GM12865 (cell line): ENCODE measurements around the gene KCNIP4.

Experiments used
- DNase-seq: peaks from one replicate; pipeline ENCODE4 v3.0.0; 2010; ENCODE audit warnings: low read depth
- H3K4me3 ChIP-seq: 2 replicates; pipeline ENCODE4 v1.5.1; 2011; ENCODE audit warnings: mild to moderate bottlenecking, low read depth, low read length, control low read depth
- TF ChIP-seq, protein P1 (sequence below): IDR thresholded peaks from 2 replicates; pipeline ENCODE4 v1.5.1; 2011; ENCODE audit warnings: low read length, control low read depth, low read depth, inconsistent platforms; ENCODE audit not compliant: insufficient read depth; ENCODE audit errors: missing control alignments

Gene KCNIP4

DNA sequence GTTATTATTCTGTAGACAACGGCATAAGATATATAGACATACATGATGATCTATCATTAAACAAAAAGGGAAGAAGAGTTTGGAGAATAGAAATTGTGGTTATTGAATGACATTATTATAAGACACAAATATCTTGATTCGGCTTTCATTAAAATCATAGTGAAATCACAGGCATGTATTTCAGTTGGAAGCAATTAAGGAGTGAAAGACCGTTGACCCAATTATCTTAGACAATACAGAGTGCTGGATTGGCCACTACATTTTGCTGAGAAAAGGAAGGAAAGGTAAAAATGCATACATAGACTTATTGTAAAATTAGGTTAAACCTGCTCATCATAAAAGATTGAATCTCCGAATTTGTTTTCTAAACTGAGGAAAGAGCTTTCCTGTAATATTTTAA, 209.8 kb downstream of the KCNIP4 start:
- DNase-seq, result no peak
- TF ChIP-seq, protein P1, sequence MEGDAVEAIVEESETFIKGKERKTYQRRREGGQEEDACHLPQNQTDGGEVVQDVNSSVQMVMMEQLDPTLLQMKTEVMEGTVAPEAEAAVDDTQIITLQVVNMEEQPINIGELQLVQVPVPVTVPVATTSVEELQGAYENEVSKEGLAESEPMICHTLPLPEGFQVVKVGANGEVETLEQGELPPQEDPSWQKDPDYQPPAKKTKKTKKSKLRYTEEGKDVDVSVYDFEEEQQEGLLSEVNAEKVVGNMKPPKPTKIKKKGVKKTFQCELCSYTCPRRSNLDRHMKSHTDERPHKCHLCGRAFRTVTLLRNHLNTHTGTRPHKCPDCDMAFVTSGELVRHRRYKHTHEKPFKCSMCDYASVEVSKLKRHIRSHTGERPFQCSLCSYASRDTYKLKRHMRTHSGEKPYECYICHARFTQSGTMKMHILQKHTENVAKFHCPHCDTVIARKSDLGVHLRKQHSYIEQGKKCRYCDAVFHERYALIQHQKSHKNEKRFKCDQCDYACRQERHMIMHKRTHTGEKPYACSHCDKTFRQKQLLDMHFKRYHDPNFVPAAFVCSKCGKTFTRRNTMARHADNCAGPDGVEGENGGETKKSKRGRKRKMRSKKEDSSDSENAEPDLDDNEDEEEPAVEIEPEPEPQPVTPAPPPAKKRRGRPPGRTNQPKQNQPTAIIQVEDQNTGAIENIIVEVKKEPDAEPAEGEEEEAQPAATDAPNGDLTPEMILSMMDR, result no peak
- no peak overlapping the region for H3K4me3 ChIP-seq

- no peak for DNase-seq
- TF ChIP-seq, protein P1, result no peak
- H3K4me3 ChIP-seq, result no peak overlapping the region
These were observed 212.7 kb downstream of the KCNIP4 start for GRCh38 chr4:21735866-21736265.

- TF ChIP-seq, protein P1, result no peak
- DNase-seq, result no peak
- H3K4me3 ChIP-seq, result no peak overlapping the region
These were observed 214.5 kb downstream of the KCNIP4 start for GRCh38 chr4:21733894-21734630.

DNA sequence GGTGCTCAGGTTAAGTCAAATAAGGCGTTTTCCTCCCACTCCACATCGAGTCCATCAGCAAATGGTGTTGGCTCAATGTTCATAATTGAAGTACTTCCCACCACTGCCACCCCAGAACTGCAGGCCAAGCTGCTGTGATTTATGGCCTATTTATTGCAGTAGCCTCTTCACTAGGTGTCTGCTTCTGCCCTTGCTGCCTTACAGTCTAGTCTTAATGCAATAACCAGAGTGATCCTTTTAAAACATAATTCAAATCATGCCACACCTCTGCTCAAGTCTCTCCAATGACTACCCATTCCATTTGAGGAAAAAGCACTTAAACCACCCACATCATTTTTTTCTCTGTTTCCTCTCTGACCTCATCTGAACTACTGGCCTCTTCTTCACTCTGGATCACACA, 220.3 kb downstream of the KCNIP4 start:
- DNase-seq, result no peak
- H3K4me3 ChIP-seq, result no peak overlapping the region
- TF ChIP-seq, protein P1, result no peak

- TF ChIP-seq, protein P1, result no peak
- H3K4me3 ChIP-seq, result no peak overlapping the region
- no peak for DNase-seq
These were observed 222.2 kb downstream of the KCNIP4 start for GRCh38 chr4:21726255-21726815.

DNA sequence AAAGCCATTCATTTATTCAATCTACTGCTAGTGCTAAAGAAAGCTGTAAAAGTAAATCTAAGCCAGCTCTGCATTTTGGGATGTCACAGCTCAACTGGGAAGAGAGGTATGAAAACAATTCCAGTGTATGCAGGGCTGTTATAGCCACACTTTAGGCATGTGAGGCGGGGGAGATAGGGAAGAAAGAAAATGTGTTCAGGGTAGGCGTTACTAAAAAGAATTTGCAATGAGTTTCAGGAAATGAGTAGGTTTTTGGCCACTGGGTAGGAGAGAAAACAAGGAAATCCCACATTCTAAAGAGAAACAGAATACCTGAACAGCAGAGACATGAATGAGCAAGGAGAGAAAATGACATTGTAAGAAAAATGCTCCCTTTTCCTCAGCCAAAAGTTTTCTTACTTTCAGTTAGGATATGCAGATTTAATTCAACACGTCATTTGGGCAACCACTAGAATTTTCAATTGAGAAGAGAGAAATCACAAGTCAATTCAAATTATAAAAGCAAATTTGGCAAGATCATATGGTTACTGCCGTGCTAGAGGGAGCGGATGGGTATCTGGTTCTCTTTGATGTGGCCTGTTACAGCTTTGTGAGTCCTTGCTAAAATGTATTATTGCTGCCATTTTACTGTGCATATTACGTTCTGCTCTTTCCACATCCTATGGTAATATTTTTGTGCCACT, 226.3 kb downstream of the KCNIP4 start:
- no peak overlapping the region for H3K4me3 ChIP-seq
- TF ChIP-seq, protein P1, result no peak
- no peak for DNase-seq
